ENCODE data around the gene KRT5. TPM values are rescaled to one million over a fixed set of nuclear protein-coding genes. Genes with fewer than 3 reads are reported as not detected.

The KRT5 gene
- polyA plus RNA-seq, 4 donors: 0.06 to 6.5 (median 3.2) TPM

DNA sequence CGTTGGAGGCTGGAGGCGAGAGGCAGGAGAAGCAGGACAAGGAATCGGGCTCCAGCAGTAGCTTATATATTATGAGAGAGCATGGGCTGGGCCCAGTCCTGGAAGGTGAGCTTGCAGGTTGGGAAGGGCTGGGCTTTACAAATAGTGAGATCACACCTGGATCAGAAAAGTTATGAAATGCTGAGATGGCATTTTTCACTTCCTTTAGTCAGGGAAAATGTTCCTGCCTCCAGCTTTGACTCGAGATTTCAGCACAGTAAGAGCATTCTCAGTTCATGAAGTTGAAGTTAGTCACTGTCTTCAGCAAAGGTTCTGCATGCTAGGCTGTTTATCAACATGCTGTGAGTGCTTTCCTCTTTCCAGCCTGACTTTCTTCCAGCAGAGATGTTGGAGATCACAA lies 46.4 kb downstream of the KRT5 start, which contains the start of gene KRT6C:
TSS of gene KRT6C (minus strand) at position 38 of the 400 bp plus-strand sequence. CDS start 68 bp downstream, outside the sequence.
- no peak for DNase-seq
- H3K36me3 ChIP-seq (ENCODE audit: control insufficient read depth in 3 of 3, insufficient read depth in 2 of 3, low read depth in 1 of 3, low read length in 3 of 3): no peaks in the 10 kb centered on the region
- no peaks in the 10 kb centered on the region for H3K9me3 ChIP-seq (ENCODE audit: control insufficient read depth in 2 of 2, insufficient read depth in 1 of 2, low read depth in 1 of 2, low read length in 1 of 2)
- no peak for FAIRE-seq
- H3K4me1 ChIP-seq (ENCODE audit: control insufficient read depth in 3 of 3, insufficient read depth in 2 of 3, low read depth in 1 of 3, low read length in 2 of 3): no peaks in the 10 kb centered on the region
- no peak within 1 kb of the TSS for H3K27ac ChIP-seq (ENCODE audit: low read depth in 1 of 3, low read length in 2 of 3)
- WGBS, 3 donors: 66 to 77% (median 71%) methylated on average over 4 of the region's 4 CpGs
- no peaks in the 10 kb centered on the region for H3K27me3 ChIP-seq (ENCODE audit: control insufficient read depth in 3 of 3, insufficient read depth in 3 of 3, low read length in 3 of 3)
- H3K4me3 ChIP-seq (ENCODE audit: low read depth in 1 of 3, low read length in 3 of 3): no peak within 1 kb of the TSS

DNA sequence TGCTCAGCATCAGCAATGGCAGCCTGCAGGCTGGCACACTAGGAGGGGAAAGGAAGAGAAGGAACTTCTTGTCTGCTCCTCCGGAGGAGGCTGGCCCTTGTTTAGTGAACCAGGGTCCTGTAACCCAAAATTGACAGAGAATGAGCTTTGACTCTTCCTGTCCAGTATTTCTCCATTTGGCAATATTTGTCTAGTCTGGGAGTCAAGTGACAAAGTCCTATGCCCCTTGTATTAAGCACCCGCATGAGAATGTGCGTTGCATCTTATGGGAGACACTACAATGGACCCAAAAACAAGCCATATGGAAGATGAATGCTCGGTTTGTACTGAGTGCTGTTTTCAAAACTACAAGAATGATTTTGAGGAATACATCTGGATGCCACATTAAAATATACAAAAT lies 50.3 kb downstream of the KRT5 start:
- H3K36me3 ChIP-seq (ENCODE audit: control insufficient read depth in 3 of 3, insufficient read depth in 2 of 3, low read depth in 1 of 3, low read length in 3 of 3): no peaks in the 10 kb centered on the region
- H3K4me1 ChIP-seq (ENCODE audit: control insufficient read depth in 3 of 3, insufficient read depth in 2 of 3, low read depth in 1 of 3, low read length in 2 of 3): no peaks in the 10 kb centered on the region
- no peaks in the 10 kb centered on the region for H3K27me3 ChIP-seq (ENCODE audit: control insufficient read depth in 3 of 3, insufficient read depth in 3 of 3, low read length in 3 of 3)
- no peak overlapping the region for H3K27ac ChIP-seq (ENCODE audit: low read depth in 1 of 3, low read length in 2 of 3)
- FAIRE-seq (no peak), DNase-seq (no peak)
- H3K4me3 ChIP-seq (ENCODE audit: low read depth in 1 of 3, low read length in 3 of 3): no peak overlapping the region
- no peaks in the 10 kb centered on the region for H3K9me3 ChIP-seq (ENCODE audit: control insufficient read depth in 2 of 2, insufficient read depth in 1 of 2, low read depth in 1 of 2, low read length in 1 of 2)
- 59 to 83% (median 78%) methylated on average over 4 of the region's 4 CpGs for WGBS, 3 donors

DNA sequence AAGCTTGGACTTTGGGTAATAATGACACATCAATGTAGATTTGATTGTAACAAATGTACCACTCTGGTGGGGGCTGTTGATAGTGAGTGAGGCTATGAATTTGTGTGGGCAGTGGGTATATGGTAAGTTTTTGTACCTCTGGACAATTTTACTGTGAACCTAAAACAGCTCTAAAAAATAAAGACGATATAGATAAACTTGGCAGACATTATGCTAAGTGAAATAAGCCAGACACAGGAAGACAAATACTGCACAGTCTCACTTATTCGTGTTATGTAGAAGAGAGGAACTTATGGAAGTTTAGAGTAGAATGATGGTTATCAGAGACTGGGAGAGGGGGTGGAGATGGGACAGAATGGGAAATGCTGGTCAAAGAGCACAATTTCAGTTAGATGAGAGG lies 55.3 kb downstream of the KRT5 start:
- 47 to 69% (median 60%) methylated on average over 2 of the region's 2 CpGs for WGBS, 3 donors
- Histone ChIP-seq H3K27me3 (ENCODE audit: control insufficient read depth in 3 of 3, insufficient read depth in 3 of 3, low read length in 3 of 3) (peaks cover 0 to 2% (median 0%) of the 10 kb centered on the region in 3 donors), H3K4me1 (ENCODE audit: control insufficient read depth in 3 of 3, insufficient read depth in 2 of 3, low read depth in 1 of 3, low read length in 2 of 3) (no peaks in the 10 kb centered on the region), H3K27ac (ENCODE audit: low read depth in 1 of 3, low read length in 2 of 3) (no peak overlapping the region), H3K9me3 (ENCODE audit: control insufficient read depth in 2 of 2, insufficient read depth in 1 of 2, low read depth in 1 of 2, low read length in 1 of 2) (no peaks in the 10 kb centered on the region), H3K36me3 (ENCODE audit: control insufficient read depth in 3 of 3, insufficient read depth in 2 of 3, low read depth in 1 of 3, low read length in 3 of 3) (no peaks in the 10 kb centered on the region), H3K4me3 (ENCODE audit: low read depth in 1 of 3, low read length in 3 of 3) (no peak overlapping the region)
- FAIRE-seq (no peak), DNase-seq (no peak)

Other genes starting within 250 kb of the KRT5 start
- gene KRT86, start 245.7 kb downstream of the KRT5 start, polyA plus RNA-seq: under 1 TPM in 3 of 4 donors, not detected in 1; 0.01 to 0.84 (median 0.54) TPM
- under 1 TPM in 1 of 4 donors, not detected in 3; 0.53 TPM for gene KRT81, start 228.9 kb downstream of the KRT5 start, polyA plus RNA-seq
- gene KRT83, start 199.0 kb downstream of the KRT5 start, polyA plus RNA-seq: under 1 TPM in 1 of 4 donors, not detected in 3; 0.03 TPM
- gene KRT85, start 152.9 kb downstream of the KRT5 start, polyA plus RNA-seq: under 1 TPM in 1 of 4 donors, not detected in 3; 0.03 TPM
- not detected for gene KRT84, start 134.7 kb downstream of the KRT5 start, polyA plus RNA-seq
- gene KRT82, start 114.1 kb downstream of the KRT5 start, polyA plus RNA-seq: not detected
- under 1 TPM in 1 of 4 donors, not detected in 3; 0.01 TPM for gene KRT75, start 86.0 kb downstream of the KRT5 start, polyA plus RNA-seq
- under 1 TPM in 1 of 4 donors, not detected in 3; 0.67 TPM for gene KRT6B, start 68.2 kb downstream of the KRT5 start, polyA plus RNA-seq
- gene KRT6C, start 46.6 kb downstream of the KRT5 start, polyA plus RNA-seq: under 1 TPM in 1 of 4 donors, not detected in 3; 0.03 TPM
- 1 to 10 TPM in 2 of 4 donors, under 1 TPM in 1, not detected in 1; 0.13 to 6.7 (median 3.2) TPM for gene KRT6A, start 27.1 kb downstream of the KRT5 start, polyA plus RNA-seq
- not detected for gene KRT71, start 32.8 kb upstream of the KRT5 start, polyA plus RNA-seq
- under 1 TPM in 1 of 4 donors, not detected in 3; 0.27 TPM for gene KRT74, start 53.4 kb upstream of the KRT5 start, polyA plus RNA-seq
- gene KRT72, start 81.1 kb upstream of the KRT5 start, polyA plus RNA-seq: 10 to 100 TPM in 1 of 4 donors, 1 to 10 TPM in 2, not detected in 1; 3.2 to 24.6 (median 9.8) TPM
- 1 to 10 TPM in 2 of 4 donors, under 1 TPM in 1, not detected in 1; 0.84 to 2.2 (median 1.4) TPM for gene KRT73, start 98.2 kb upstream of the KRT5 start, polyA plus RNA-seq
- gene KRT2, start 131.8 kb upstream of the KRT5 start, polyA plus RNA-seq: 1 to 10 TPM in 3 of 4 donors, not detected in 1; 1.1 to 2.2 (median 1.1) TPM
- under 1 TPM in 1 of 4 donors, not detected in 3; 0.50 TPM for gene KRT1, start 160.0 kb upstream of the KRT5 start, polyA plus RNA-seq
- gene KRT77, start 183.1 kb upstream of the KRT5 start, polyA plus RNA-seq: under 1 TPM in 2 of 4 donors, not detected in 2; 0.01 to 0.86 TPM

Measured in small intestine (tissue), 7 donors.